ENCODE measurements around the gene ABCB1. TPM values are rescaled to one million over a fixed set of nuclear protein-coding genes. Genes with fewer than 3 reads are reported as not detected.

ABCB1 gene
- polyA plus RNA-seq, 1 donor (not counting 4 experiments of a cell fraction or from before 2014, with no cell fraction given) = 0.13 TPM

DNA sequence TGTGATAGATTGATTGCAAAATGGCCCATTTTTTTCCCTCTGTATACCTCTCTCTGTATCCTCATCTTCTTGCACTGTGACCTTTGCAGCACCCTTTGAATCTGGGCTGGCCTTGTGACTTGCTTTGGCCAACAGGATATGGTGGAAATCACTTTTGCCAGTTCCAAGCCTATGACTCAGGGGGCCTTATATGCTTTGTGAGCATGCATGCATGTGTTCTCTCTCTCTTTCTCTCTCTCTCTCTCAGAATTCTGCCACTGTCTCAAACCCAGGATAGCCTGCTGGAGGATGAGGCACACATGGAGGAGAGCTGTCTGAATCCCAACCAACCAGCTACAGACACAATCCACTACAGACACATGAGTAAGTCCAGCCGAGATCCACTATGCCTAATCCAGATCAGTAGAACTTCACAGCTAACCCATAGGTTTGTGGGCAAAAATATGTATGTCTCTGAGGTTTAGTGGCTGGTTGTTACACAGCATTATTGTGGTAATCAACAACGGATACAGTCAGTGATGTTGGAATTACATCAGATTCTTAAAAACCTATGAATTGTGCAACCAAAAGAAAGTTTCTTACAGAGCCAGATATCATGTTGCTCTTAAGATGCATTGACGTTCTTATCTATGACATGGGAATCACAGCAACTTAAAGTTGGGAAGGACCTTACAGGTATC is 83.4 kb downstream of the ABCB1 start:
- TF ChIP-seq EZH2 (IDR thresholded peaks at IDR 0.05; ENCODE audit: low read length) = no peak
- TF ChIP-seq, protein P1, sequence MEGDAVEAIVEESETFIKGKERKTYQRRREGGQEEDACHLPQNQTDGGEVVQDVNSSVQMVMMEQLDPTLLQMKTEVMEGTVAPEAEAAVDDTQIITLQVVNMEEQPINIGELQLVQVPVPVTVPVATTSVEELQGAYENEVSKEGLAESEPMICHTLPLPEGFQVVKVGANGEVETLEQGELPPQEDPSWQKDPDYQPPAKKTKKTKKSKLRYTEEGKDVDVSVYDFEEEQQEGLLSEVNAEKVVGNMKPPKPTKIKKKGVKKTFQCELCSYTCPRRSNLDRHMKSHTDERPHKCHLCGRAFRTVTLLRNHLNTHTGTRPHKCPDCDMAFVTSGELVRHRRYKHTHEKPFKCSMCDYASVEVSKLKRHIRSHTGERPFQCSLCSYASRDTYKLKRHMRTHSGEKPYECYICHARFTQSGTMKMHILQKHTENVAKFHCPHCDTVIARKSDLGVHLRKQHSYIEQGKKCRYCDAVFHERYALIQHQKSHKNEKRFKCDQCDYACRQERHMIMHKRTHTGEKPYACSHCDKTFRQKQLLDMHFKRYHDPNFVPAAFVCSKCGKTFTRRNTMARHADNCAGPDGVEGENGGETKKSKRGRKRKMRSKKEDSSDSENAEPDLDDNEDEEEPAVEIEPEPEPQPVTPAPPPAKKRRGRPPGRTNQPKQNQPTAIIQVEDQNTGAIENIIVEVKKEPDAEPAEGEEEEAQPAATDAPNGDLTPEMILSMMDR (optimal IDR thresholded peaks at IDR 0.05 in 1 of 3, IDR thresholded peaks at IDR 0.05 in 1 of 3, conservative IDR thresholded peaks at IDR 0.05 in 1 of 3; ENCODE audit: extremely low read depth in 1 of 3, insufficient read depth in 2 of 3, low read length in 3 of 3) = no peak
- DNase-seq (ENCODE audit: low read depth, low spot score) (no peak), FAIRE-seq (no peak)
- no peaks in the 10 kb centered on the region for H4K20me1 ChIP-seq (ENCODE audit: control insufficient read depth, extremely low read depth, insufficient read depth, low read length)
- H3K4me3 ChIP-seq (ENCODE audit: control insufficient read depth in 2 of 3, extremely low read depth in 1 of 3, insufficient read depth in 2 of 3, low read depth in 1 of 3, low read length in 3 of 3) = no peak overlapping the region
- no peak overlapping the region for H2AFZ ChIP-seq (ENCODE audit: control insufficient read depth, low read length)
- no peaks in the 10 kb centered on the region for H3K4me1 ChIP-seq (ENCODE audit: control insufficient read depth, extremely low read depth, insufficient read depth, low read length)
- H3K9me1 ChIP-seq (ENCODE audit: control insufficient read depth, extremely low read depth, insufficient read depth, low read length) = no peaks in the 10 kb centered on the region
- no peaks in the 10 kb centered on the region for H3K9me3 ChIP-seq (ENCODE audit: control insufficient read depth, low read depth, low read length)
- no peaks in the 10 kb centered on the region for H3K79me2 ChIP-seq (ENCODE audit: control insufficient read depth, insufficient read depth, low read length)
- dilution Hi-C loops (cut with MboI; ENCODE audit: extremely low pct_ligation_motif_present, low sequenced_read_pairs) = no loop called here
- H3K27me3 ChIP-seq (ENCODE audit: control insufficient read depth, extremely low read depth, insufficient read depth, low read length) = no peaks in the 10 kb centered on the region
- H3K9ac ChIP-seq (ENCODE audit: control insufficient read depth, extremely low read depth, insufficient read depth, low read length) = no peak overlapping the region
- H3K36me3 ChIP-seq (ENCODE audit: control insufficient read depth in 2 of 2, extremely low read depth in 1 of 2, insufficient read depth in 2 of 2, low read length in 2 of 2) = no peaks in the 10 kb centered on the region
- H3K27ac ChIP-seq (ENCODE audit: control insufficient read depth, insufficient read depth, low read length) = no peak overlapping the region
- no peak overlapping the region for H3K4me2 ChIP-seq (ENCODE audit: control insufficient read depth, extremely low read depth, insufficient read depth, low read depth, low read length)

DNA sequence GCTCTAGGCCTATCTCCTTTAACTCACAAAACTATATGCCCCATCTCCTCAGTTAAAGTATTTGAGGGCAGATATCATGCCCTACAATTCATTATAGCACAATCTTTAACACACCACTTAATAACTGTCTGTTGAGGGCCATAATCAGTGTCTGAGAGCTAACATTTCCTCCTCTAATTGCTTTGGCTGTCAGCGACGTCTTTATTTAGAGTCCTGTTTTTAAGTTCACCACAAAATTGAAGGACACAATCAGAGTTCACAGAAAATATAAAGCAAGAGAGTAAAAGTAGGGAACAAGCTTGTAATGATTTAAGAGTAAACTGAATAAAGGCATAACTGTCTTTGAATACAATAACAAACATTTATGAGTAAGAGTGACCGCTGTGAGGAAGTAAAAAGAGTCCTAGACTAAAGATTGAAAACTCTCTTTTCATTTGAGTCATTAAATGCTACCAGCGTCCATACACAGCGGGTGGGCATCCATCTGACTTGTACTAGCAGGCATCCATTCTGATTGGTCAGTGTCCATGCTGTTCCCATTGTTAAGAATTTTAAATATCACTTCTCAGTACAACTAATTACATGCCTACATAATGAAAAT is 86.8 kb downstream of the ABCB1 start:
- Histone ChIP-seq H3K9me3 (ENCODE audit: control insufficient read depth, low read depth, low read length) (no peaks in the 10 kb centered on the region), H3K4me1 (ENCODE audit: control insufficient read depth, extremely low read depth, insufficient read depth, low read length) (no peaks in the 10 kb centered on the region), H3K9ac (ENCODE audit: control insufficient read depth, extremely low read depth, insufficient read depth, low read length) (no peak overlapping the region), H3K4me3 (ENCODE audit: control insufficient read depth in 2 of 3, extremely low read depth in 1 of 3, insufficient read depth in 2 of 3, low read depth in 1 of 3, low read length in 3 of 3) (no peak overlapping the region), H3K36me3 (ENCODE audit: control insufficient read depth in 2 of 2, extremely low read depth in 1 of 2, insufficient read depth in 2 of 2, low read length in 2 of 2) (no peaks in the 10 kb centered on the region), H3K9me1 (ENCODE audit: control insufficient read depth, extremely low read depth, insufficient read depth, low read length) (no peaks in the 10 kb centered on the region), H2AFZ (ENCODE audit: control insufficient read depth, low read length) (no peak overlapping the region), H3K27ac (ENCODE audit: control insufficient read depth, insufficient read depth, low read length) (no peak overlapping the region), H3K27me3 (ENCODE audit: control insufficient read depth, extremely low read depth, insufficient read depth, low read length) (no peaks in the 10 kb centered on the region), H4K20me1 (ENCODE audit: control insufficient read depth, extremely low read depth, insufficient read depth, low read length) (no peaks in the 10 kb centered on the region), H3K79me2 (ENCODE audit: control insufficient read depth, insufficient read depth, low read length) (no peaks in the 10 kb centered on the region), H3K4me2 (ENCODE audit: control insufficient read depth, extremely low read depth, insufficient read depth, low read depth, low read length) (no peak overlapping the region)
- no peak for FAIRE-seq
- dilution Hi-C loops (cut with MboI; ENCODE audit: extremely low pct_ligation_motif_present, low sequenced_read_pairs) = no loop called here
- no peak for DNase-seq (ENCODE audit: low read depth, low spot score)
- no peak for TF ChIP-seq EZH2 (IDR thresholded peaks at IDR 0.05; ENCODE audit: low read length)
- TF ChIP-seq, protein P1 (optimal IDR thresholded peaks at IDR 0.05 in 1 of 3, IDR thresholded peaks at IDR 0.05 in 1 of 3, conservative IDR thresholded peaks at IDR 0.05 in 1 of 3; ENCODE audit: extremely low read depth in 1 of 3, insufficient read depth in 2 of 3, low read length in 3 of 3) = no peak

Measured in keratinocyte (primary cell).